IMR-90 (cell line): ENCODE measurements around the gene HMG20B. TPM values are rescaled to one million over a fixed set of nuclear protein-coding genes. Genes with fewer than 3 reads are reported as not detected.

ENCODE experiments used
- ATAC-seq: fragments of 200-7000 bp; cut with Tn5 transposase; 2 replicates; pipeline ENCODE4 v1.9.1; 2020; ENCODE audit warnings: low read depth, mild to moderate bottlenecking, moderate library complexity
- BruUV-seq: library from RNA; stranded (reverse); fragments of 400-500 nt; replicated peaks from 2 replicates; lab custom pipeline; 2021; lab: Mats Ljungman, UMichigan
- CTCF ChIA-PET: fragments of 300-600 bp; formaldehyde crosslinking; extraction: SDS; loops from one replicate; lab custom pipeline; 2021; ENCODE audit warnings: antibody characterized with exemption; lab: Yijun Ruan, JAX
- POLR2A ChIA-PET: fragments of 300-600 bp; sonication (Branson Sonifier 250); formaldehyde crosslinking; loops from one replicate; lab custom pipeline; 2022; ENCODE audit warnings: antibody characterized with exemption; ENCODE audit not compliant: unreplicated experiment; lab: Charles Lee
- DNase-seq: peaks from one replicate; pipeline ENCODE4 v3.0.0; 2013
- H2AFZ ChIP-seq: replicated peaks from 2 replicates; pipeline ENCODE3; 2013; ENCODE audit warnings: low read length, mild to moderate bottlenecking; ENCODE audit not compliant: poor library complexity
- H2AK5ac ChIP-seq: 2 replicates; pipeline ENCODE4 v1.6.1; 2013; ENCODE audit warnings: low read depth, low read length, inconsistent platforms
- H2AK9ac ChIP-seq: replicated peaks from 2 replicates; pipeline ENCODE3; 2013; ENCODE audit warnings: mild to moderate bottlenecking, low read depth, low read length, moderate library complexity; ENCODE audit not compliant: poor library complexity
- H2BK120ac ChIP-seq: 2 replicates; pipeline ENCODE4 v1.6.1; 2013; ENCODE audit warnings: low read depth, low read length, inconsistent platforms
- H2BK15ac ChIP-seq: 3 replicates; pipeline ENCODE4 v1.6.1; 2013; ENCODE audit warnings: low read depth, low read length, inconsistent platforms
- H2BK20ac ChIP-seq: 2 replicates; pipeline ENCODE4 v1.6.1; 2013; ENCODE audit warnings: low read depth, mild to moderate bottlenecking, inconsistent platforms, low read length, moderate library complexity
- H2BK5ac ChIP-seq: 2 replicates; pipeline ENCODE4 v1.6.1; 2013; ENCODE audit warnings: mild to moderate bottlenecking, low read depth, low read length, inconsistent platforms; ENCODE audit not compliant: poor library complexity, severe bottlenecking
- H3K14ac ChIP-seq: replicated peaks from 2 replicates; pipeline ENCODE4 v1.6.1; 2013; ENCODE audit warnings: low read depth, low read length, inconsistent platforms
- H3K18ac ChIP-seq: 2 replicates; pipeline ENCODE4 v1.6.1; 2013; ENCODE audit warnings: low read depth, low read length, control low read depth
- H3K23ac ChIP-seq: 2 replicates; pipeline ENCODE4 v1.6.1; 2013; ENCODE audit warnings: low read depth, low read length, inconsistent platforms
- H3K27ac ChIP-seq: 2 replicates; pipeline ENCODE4 v1.5.1; 2013; ENCODE audit warnings: mild to moderate bottlenecking, control low read depth, low read length; ENCODE audit not compliant: insufficient read depth
- H3K27me3 ChIP-seq: 2 replicates; pipeline ENCODE4 v1.6.1; 2013; ENCODE audit warnings: low read length; ENCODE audit not compliant: control insufficient read depth, insufficient read depth
- H3K36me3 ChIP-seq: 2 replicates; pipeline ENCODE4 v1.6.1; 2013; ENCODE audit warnings: low read length, mixed read lengths; ENCODE audit not compliant: control insufficient read depth, insufficient read depth
- H3K4ac ChIP-seq: 2 replicates; pipeline ENCODE4 v1.6.1; 2013; ENCODE audit warnings: low read depth, low read length, inconsistent platforms
- H3K4me1 ChIP-seq: 2 replicates; pipeline ENCODE4 v1.6.1; 2013; ENCODE audit warnings: low read length, mixed read lengths; ENCODE audit not compliant: control insufficient read depth, insufficient read depth
- H3K4me2 ChIP-seq: 2 replicates; pipeline ENCODE4 v1.6.1; 2013; ENCODE audit warnings: low read depth, mild to moderate bottlenecking, control low read depth, low read length, moderate library complexity
- H3K4me3 ChIP-seq: 2 replicates; pipeline ENCODE4 v1.5.1; 2013; ENCODE audit warnings: low read depth, mild to moderate bottlenecking, control low read depth, low read length, moderate library complexity; ENCODE audit not compliant: insufficient read depth
- H3K56ac ChIP-seq: 2 replicates; pipeline ENCODE4 v1.6.1; 2013; ENCODE audit warnings: low read length, inconsistent platforms; ENCODE audit not compliant: insufficient read depth; ENCODE audit errors: extremely low read depth
- H3K79me1 ChIP-seq, 2 experiments: 2 replicates each; pipeline ENCODE4 v1.6.1; 2013; ENCODE audit warnings: low read length in 2 of 2, inconsistent platforms in 1 of 2, low read depth in 1 of 2
- H3K9ac ChIP-seq: 2 replicates; pipeline ENCODE4 v1.6.1; 2013; ENCODE audit warnings: low read depth, low read length, control low read depth
- H3K9me1 ChIP-seq: 2 replicates; pipeline ENCODE4 v1.6.1; 2013; ENCODE audit warnings: low read length, inconsistent platforms; ENCODE audit not compliant: insufficient read depth
- H3K9me3 ChIP-seq: 2 replicates; pipeline ENCODE4 v1.6.1; 2013; ENCODE audit warnings: low read length; ENCODE audit not compliant: control insufficient read depth, insufficient read depth
- H4K20me1 ChIP-seq: 2 replicates; pipeline ENCODE4 v1.6.1; 2013; ENCODE audit warnings: low read length, inconsistent platforms; ENCODE audit not compliant: insufficient read depth
- H4K5ac ChIP-seq: 2 replicates; pipeline ENCODE4 v1.6.1; 2013; ENCODE audit warnings: mild to moderate bottlenecking, low read depth, low read length, control low read depth
- H4K8ac ChIP-seq, 2 experiments: 2 replicates each; pipeline ENCODE4 v1.6.1; 2013; ENCODE audit warnings: low read depth in 2 of 2, low read length in 2 of 2, control low read depth in 1 of 2, inconsistent platforms in 1 of 2
- H4K91ac ChIP-seq: 2 replicates; pipeline ENCODE4 v1.6.1; 2013; ENCODE audit warnings: low read depth, low read length, inconsistent platforms; ENCODE audit not compliant: insufficient read depth
- ELK1 ChIP-seq: fragments of 150-350 bp; IDR thresholded peaks from 2 replicates; pipeline ENCODE4 v1.6.1; 2016; ENCODE audit warnings: low read depth, mild to moderate bottlenecking, low read length, moderate library complexity, borderline replicate concordance
- POLR2A ChIP-seq: IDR thresholded peaks from 2 replicates; pipeline ENCODE4 v1.6.1; 2012; ENCODE audit warnings: mild to moderate bottlenecking, low read depth, low read length
- RAD21 ChIP-seq: IDR thresholded peaks from 2 replicates; pipeline ENCODE4 v1.6.1; 2012; ENCODE audit warnings: low read length, improper control_type of control experiment
- WGBS, 2 experiments: methylation state at CpG; one replicate each; pipeline versions ENCODE4 v1.1.5 to v1.1.7; 2013; ENCODE audit warnings: missing lambda C conversion rate in 2 of 2; ENCODE audit not compliant: insufficient read length in 1 of 2; ENCODE audit errors: extremely low coverage in 2 of 2; 5-methylcytosine and 5-hydroxymethylcytosine counted together
- dilution Hi-C: fragments of 300-500 bp; cut with HindIII; formaldehyde crosslinking; loops from one replicate; pipeline ENCODE4 v1.14.3; 2018; ENCODE audit warnings: low sequenced_read_pairs; ENCODE audit not compliant: unreplicated experiment
- in situ Hi-C: fragments of 300-500 bp; cut with MboI; formaldehyde crosslinking; loops from 3 replicates; pipeline ENCODE4 v1.14.3; 2019; ENCODE audit warnings: low sequenced_read_pairs, inconsistent platforms, mixed read lengths
- intact Hi-C: fragments of 100-400 bp; cut with micrococcal nuclease; formaldehyde crosslinking; loops from 2 replicates; pipeline ENCODE4 v1.10.0; 2022
- polyA plus RNA-seq, 3 experiments: library from polyadenylated mRNA; depleted of rRNA; stranded (reverse); fragments of >200 nt; gene quantifications; 2 replicates each; pipeline ENCODE4 v1.2.3, GENCODE V29; 2012; ENCODE audit warnings: low replicate concordance in 1 of 3
- total RNA-seq: library from RNA; depleted of rRNA; stranded (reverse); fragments of >200 nt; gene quantifications from 2 replicates; pipeline ENCODE4 v1.2.3, GENCODE V29; 2012

The HMG20B gene
- total and polyA plus RNA-seq, 2 of the 4 experiments (the other 2 are of a cell fraction) = 57.5 to 63.8 TPM

- Histone ChIP-seq H3K18ac (no peak overlapping the region), H3K27me3 (no peaks in the 10 kb centered on the region), H3K4me3 (no peak overlapping the region), H3K79me1 (peaks cover 9 to 31% of the 10 kb centered on the region in 2 experiments; a peak in 3 of 4 replicates), H3K4me1 (no peaks in the 10 kb centered on the region), H4K20me1 (peaks cover 30% of the 10 kb centered on the region), H3K4ac (no peak overlapping the region), H3K9me1 (no peaks in the 10 kb centered on the region), H2AK9ac (no peak overlapping the region), H4K91ac (no peak overlapping the region), H2BK15ac (no peak overlapping the region), H2BK120ac (no peak overlapping the region), H4K8ac (no peak overlapping the region), H3K9me3 (no peaks in the 10 kb centered on the region), H2AFZ (no peak overlapping the region), H2AK5ac (no peak overlapping the region), H3K23ac (no peak overlapping the region), H3K4me2 (no peak overlapping the region), H2BK20ac (no peak overlapping the region), H3K27ac (no peak overlapping the region), H3K9ac (no peak overlapping the region), H4K5ac (no peak overlapping the region), H2BK5ac (no peak overlapping the region), H3K36me3 (peaks cover 38% of the 10 kb centered on the region), H3K56ac (no peak overlapping the region), H3K14ac (no peak overlapping the region)
- dilution Hi-C loops = no loop called here
- in situ Hi-C loops = no loop called here
- no TSS peak for BruUV-seq
- WGBS, 2 experiments = 93% methylated on average over 6 of the region's 22 CpGs; no CpG with 5 or more reads in 1 of the 2 experiments
- DNase-seq (no peak), ATAC-seq (peak; percentile 30)
- TF ChIP-seq ELK1 (no peak), RAD21 (no peak), POLR2A (no peak)
- ChIA-PET POLR2A (no interaction called here), CTCF (no interaction called here)
- intact Hi-C loops = no loop called here
Measured at GRCh38 chr19:3537438-3538240, 35.1 kb upstream of the HMG20B start.
